HepG2 (cell line): ENCODE measurements around the gene BCAR3. TPM values are rescaled to one million over a fixed set of nuclear protein-coding genes. Genes with fewer than 3 reads are reported as not detected.

Experiments used
- ARNT ChIP-seq: fragments of 450-650 bp; IDR thresholded peaks from 2 replicates; pipeline ENCODE4 v1.6.1; 2017
- ATF4 ChIP-seq, 2 experiments: fragments of 450-650 bp in 1 of 2; sonication (generic) in 1 of 2; formaldehyde crosslinking; IDR thresholded peaks; 2 replicates each; pipeline versions ENCODE4 v1.5.0 to v1.8.0; 2020 to 2022; ENCODE audit warnings: mild to moderate bottlenecking in 1 of 2, missing genetic modification reagents in 1 of 2
- DMTF1 ChIP-seq: sonication (generic); formaldehyde crosslinking; IDR thresholded peaks from 2 replicates; pipeline ENCODE4 v1.4.0; 2020; ENCODE audit warnings: mild to moderate bottlenecking, missing genetic modification reagents
- EZH2 ChIP-seq: conservative IDR thresholded peaks from 2 replicates; pipeline ENCODE4 v1.6.1; 2012; ENCODE audit warnings: mild to moderate bottlenecking, low read depth, low read length, moderate library complexity
- FIP1L1 ChIP-seq: fragments of 200-400 bp; formaldehyde crosslinking; IDR thresholded peaks from 2 replicates; pipeline ENCODE4 v1.6.1; 2018; ENCODE audit warnings: low read depth, mild to moderate bottlenecking, low read length, moderate library complexity, borderline replicate concordance; ENCODE audit not compliant: insufficient read depth
- FOXA1 ChIP-seq, 2 experiments: fragments of 450-650 bp in 1 of 2; sonication (generic) in 1 of 2; formaldehyde crosslinking in 1 of 2; IDR thresholded peaks; 2 replicates each; pipeline versions ENCODE4 v1.4.0 to v1.6.1; 2016 to 2020; ENCODE audit warnings: missing genetic modification reagents in 1 of 2
- GTF3A ChIP-seq: sonication (generic); formaldehyde crosslinking; conservative IDR thresholded peaks from 2 replicates; pipeline ENCODE4 v1.4.0; 2020; ENCODE audit warnings: mild to moderate bottlenecking, missing genetic modification reagents
- JDP2 ChIP-seq: sonication (generic); formaldehyde crosslinking; IDR thresholded peaks from 2 replicates; pipeline ENCODE4 v1.8.1; 2022; ENCODE audit warnings: missing genetic modification reagents, borderline replicate concordance
- KAT8 ChIP-seq: IDR thresholded peaks from 2 replicates; pipeline ENCODE4 v1.6.1; 2016; ENCODE audit warnings: missing genetic modification reagents, missing compliant biosample characterization
- MBNL3 ChIP-seq: fragments of 250-450 bp; sonication (Bioruptor Pico); conservative IDR thresholded peaks from 2 replicates; pipeline ENCODE4 v1.8.0; 2022; ENCODE audit warnings: mild to moderate bottlenecking, inconsistent platforms
- PRMT3 ChIP-seq: sonication (generic); formaldehyde crosslinking; IDR thresholded peaks from 2 replicates; pipeline ENCODE4 v1.8.1; 2022; ENCODE audit warnings: low read depth, mild to moderate bottlenecking, moderate library complexity, missing genetic modification reagents, borderline replicate concordance
- REPIN1 ChIP-seq: sonication (generic); formaldehyde crosslinking; IDR thresholded peaks from 2 replicates; pipeline ENCODE4 v1.8.0; 2022; ENCODE audit warnings: missing genetic modification reagents, low read depth, mild to moderate bottlenecking, borderline replicate concordance
- SOX5 ChIP-seq: IDR thresholded peaks from 2 replicates; pipeline ENCODE4 v1.6.1; 2016; ENCODE audit warnings: borderline replicate concordance
- SRSF1 ChIP-seq: fragments of 200-400 bp; formaldehyde crosslinking; optimal IDR thresholded peaks from 2 replicates; pipeline ENCODE3; 2017; ENCODE audit warnings: mild to moderate bottlenecking, low read depth, low read length, moderate library complexity
- STAG1 ChIP-seq: sonication (generic); formaldehyde crosslinking; IDR thresholded peaks from 2 replicates; pipeline ENCODE4 v1.4.0; 2020; ENCODE audit warnings: missing genetic modification reagents
- TEAD3 ChIP-seq: optimal IDR thresholded peaks from 2 replicates; pipeline ENCODE3; 2016; ENCODE audit warnings: borderline replicate concordance
- THAP8 ChIP-seq: sonication (generic); formaldehyde crosslinking; IDR thresholded peaks from 2 replicates; pipeline ENCODE4 v1.5.1; 2020; ENCODE audit warnings: missing genetic modification reagents, mild to moderate bottlenecking, borderline replicate concordance
- ZBTB26 ChIP-seq: IDR thresholded peaks from 2 replicates; pipeline ENCODE4 v1.6.1; 2016; ENCODE audit warnings: missing compliant biosample characterization, missing genetic modification reagents, borderline replicate concordance
- ZNF20 ChIP-seq: sonication (generic); formaldehyde crosslinking; IDR thresholded peaks from 2 replicates; pipeline ENCODE4 v1.4.0; 2020; ENCODE audit warnings: mild to moderate bottlenecking, moderate library complexity, missing genetic modification reagents
- ZNF34 ChIP-seq: sonication (generic); formaldehyde crosslinking; IDR thresholded peaks from 2 replicates; pipeline ENCODE4 v1.4.0; 2020; ENCODE audit warnings: mild to moderate bottlenecking, missing genetic modification reagents, borderline replicate concordance
- ZNF496 ChIP-seq: sonication (generic); formaldehyde crosslinking; IDR thresholded peaks from 2 replicates; pipeline ENCODE4 v1.8.1; 2023; ENCODE audit warnings: mild to moderate bottlenecking, moderate library complexity, missing genetic modification reagents; ENCODE audit not compliant: insufficient replicate concordance
- ZNF605 ChIP-seq: sonication (generic); formaldehyde crosslinking; IDR thresholded peaks from 2 replicates; pipeline ENCODE4 v1.8.0; 2022; ENCODE audit warnings: mild to moderate bottlenecking, missing genetic modification reagents
- ZNF639 ChIP-seq: conservative IDR thresholded peaks from 2 replicates; pipeline ENCODE4 v1.6.1; 2018; ENCODE audit warnings: missing genetic modification reagents
- polyA plus RNA-seq, 8 experiments: library from polyadenylated mRNA; depleted of rRNA in 3 of 8; stranded (reverse) in 7 of 8; unstranded in 1 of 8; fragments of >200 nt; fragmentation: Illumina TruSeq in 4 of 8; extraction: Trizol in 4 of 8; gene quantifications; 2 replicates each; pipeline versions ENCODE4 v1.2.1 to v1.2.3, GENCODE V29; 2011 to 2016; ENCODE audit warnings: low read depth in 4 of 8, missing spikeins in 1 of 8, mixed read lengths in 1 of 8; ENCODE audit not compliant: insufficient read depth in 1 of 8
- total RNA-seq, 5 experiments: library from RNA; depleted of rRNA; stranded (reverse); fragments of >200 nt; fragmentation: Illumina TruSeq; extraction: Trizol; gene quantifications; 2 replicates each; pipeline ENCODE4 v1.2.3, GENCODE V29; 2016; ENCODE audit warnings: low read depth in 1 of 5

BCAR3 gene
- total and polyA plus RNA-seq, 2 of the 13 experiments (the other 11 are each of a cell fraction or from before 2014, with no cell fraction given) = 3.6 to 4.8 TPM

- TF ChIP-seq ZNF20 (CRISPR knock-in tag) (no peak), PRMT3 (CRISPR knock-in tag) (no peak), TEAD3 (no peak), ARNT (no peak), GTF3A (CRISPR knock-in tag) (0 out of 2 replicates have a peak, but pooled peaks have one; percentile 37), ATF4 (CRISPR knock-in tag; IDR thresholded peaks at IDR 0.05) (no peak), KAT8 (CRISPR knock-in tag) (no peak), ZNF639 (no peak), DMTF1 (CRISPR knock-in tag) (no peak), FOXA1 (IDR thresholded peaks at IDR 0.05) (no peak), FOXA1 (CRISPR knock-in tag; IDR thresholded peaks at IDR 0.05) (no peak), EZH2 (no peak), SRSF1 (no peak), ZNF605 (CRISPR knock-in tag) (no peak), REPIN1 (CRISPR knock-in tag) (no peak), MBNL3 (no peak), ZBTB26 (CRISPR knock-in tag) (no peak), FIP1L1 (no peak), ZNF34 (CRISPR knock-in tag) (0 out of 2 replicates have a peak, but pooled peaks have one; percentile 63), ZNF496 (CRISPR knock-in tag) (no peak), JDP2 (CRISPR knock-in tag) (no peak), THAP8 (no peak), STAG1 (CRISPR knock-in tag) (peak; percentile 44), SOX5 (no peak)
Observed at GRCh38 chr1:93681101-93681988, at the start of gene BCAR3 (continued).
